ENCODE data around the gene LUC7L2. TPM values are rescaled to one million over a fixed set of nuclear protein-coding genes. Genes with fewer than 3 reads are reported as not detected.

LUC7L2 gene
- total and polyA plus RNA-seq, 10 of the 15 experiments (the other 5 are each of a cell fraction or from before 2014, with no cell fraction given), result 31.7 to 98.7 (median 68.6) TPM

DNA sequence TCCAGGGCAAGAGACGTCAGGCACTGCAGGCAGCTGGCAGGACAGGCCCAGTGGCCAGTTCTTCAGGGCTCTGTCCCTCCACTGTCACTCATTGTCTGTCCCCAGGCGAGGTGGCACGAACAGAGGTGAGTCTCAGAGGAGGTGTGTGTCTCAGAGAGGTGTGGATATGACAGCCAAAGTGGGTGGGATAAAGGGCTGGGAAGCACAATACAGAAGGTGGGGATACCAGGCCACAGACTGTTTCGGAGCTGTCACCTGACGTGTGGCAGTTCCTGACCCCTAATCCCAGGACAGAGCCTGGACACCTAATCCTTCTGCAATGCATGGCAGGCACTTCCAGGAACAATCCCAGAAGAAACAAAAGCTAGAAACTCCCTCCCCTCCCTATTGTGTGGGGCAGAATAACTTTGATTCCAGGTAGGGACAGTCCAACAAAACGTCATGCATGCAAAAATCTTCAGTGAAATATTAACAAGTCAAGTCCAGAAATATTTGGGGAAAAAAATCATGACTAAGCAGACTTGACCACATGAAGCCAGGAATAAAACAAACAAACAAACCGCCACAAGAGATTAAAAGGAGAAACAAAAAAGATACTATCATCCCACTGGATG lies 112.2 kb downstream of the LUC7L2 start:
- CTCF ChIA-PET, result no interaction called here
- 33% methylated on average over 7 of the region's 7 CpGs for WGBS (ENCODE audit: insufficient coverage, insufficient replicate concordance, low lambda C conversion rate, missing lambda C conversion rate)

More for the DNA sequence above, 112.2 kb downstream of the LUC7L2 start:
- no peaks in the 10 kb centered on the region for H3K36me3 ChIP-seq (ENCODE audit: control insufficient read depth in 2 of 2, insufficient read depth in 2 of 2, low read length in 1 of 2)
- no peak overlapping the region for H3K4me2 ChIP-seq (ENCODE audit: control insufficient read depth, insufficient read depth)
- H3K4me1 ChIP-seq (ENCODE audit: control insufficient read depth, insufficient read depth, low read length), result no peaks in the 10 kb centered on the region
- POLR2A ChIA-PET, result no interaction called here
- H3K4me3 ChIP-seq, result no peak overlapping the region
- H3K9ac ChIP-seq (ENCODE audit: control insufficient read depth, insufficient read depth, low read length), result no peak overlapping the region
- ATAC-seq, result no peak
- DNase-seq (ENCODE audit: low read depth, low spot score), result no peak
- no peak overlapping the region for H2AFZ ChIP-seq (ENCODE audit: control insufficient read depth, low read depth, low read length)
- no peaks in the 10 kb centered on the region for H4K20me1 ChIP-seq (ENCODE audit: control insufficient read depth, insufficient read depth)
- in situ Hi-C loops (cut with MboI) (no loop called here), intact Hi-C loops (cut with micrococcal nuclease; ENCODE audit: unreplicated experiment) (no loop called here)
- RAD21 ChIA-PET (ENCODE audit: unreplicated experiment), result interaction anchor here (0.5 kb wide), 1 partner anchor 84 kb away, joined by 3 read pairs; no protein-coding TSS in a partner anchor
- no peaks in the 10 kb centered on the region for H3K79me2 ChIP-seq (ENCODE audit: control insufficient read depth, insufficient read depth, low read length)
- no peaks in the 10 kb centered on the region; a peak in 1 of 4 replicates for H3K27me3 ChIP-seq (replicated peaks in 1 of 2; ENCODE audit: control insufficient read depth in 2 of 2, insufficient read depth in 2 of 2, low read length in 1 of 2)
- no peak for FAIRE-seq
- no peaks in the 10 kb centered on the region; the same call in 2 of the 3 replicates for H3K9me3 ChIP-seq (replicated peaks; ENCODE audit: control insufficient read depth, insufficient read depth, low read length)
- TF ChIP-seq CREM (IDR thresholded peaks at IDR 0.05; ENCODE audit: low read depth), result no peak
- TF ChIP-seq, protein P1, sequence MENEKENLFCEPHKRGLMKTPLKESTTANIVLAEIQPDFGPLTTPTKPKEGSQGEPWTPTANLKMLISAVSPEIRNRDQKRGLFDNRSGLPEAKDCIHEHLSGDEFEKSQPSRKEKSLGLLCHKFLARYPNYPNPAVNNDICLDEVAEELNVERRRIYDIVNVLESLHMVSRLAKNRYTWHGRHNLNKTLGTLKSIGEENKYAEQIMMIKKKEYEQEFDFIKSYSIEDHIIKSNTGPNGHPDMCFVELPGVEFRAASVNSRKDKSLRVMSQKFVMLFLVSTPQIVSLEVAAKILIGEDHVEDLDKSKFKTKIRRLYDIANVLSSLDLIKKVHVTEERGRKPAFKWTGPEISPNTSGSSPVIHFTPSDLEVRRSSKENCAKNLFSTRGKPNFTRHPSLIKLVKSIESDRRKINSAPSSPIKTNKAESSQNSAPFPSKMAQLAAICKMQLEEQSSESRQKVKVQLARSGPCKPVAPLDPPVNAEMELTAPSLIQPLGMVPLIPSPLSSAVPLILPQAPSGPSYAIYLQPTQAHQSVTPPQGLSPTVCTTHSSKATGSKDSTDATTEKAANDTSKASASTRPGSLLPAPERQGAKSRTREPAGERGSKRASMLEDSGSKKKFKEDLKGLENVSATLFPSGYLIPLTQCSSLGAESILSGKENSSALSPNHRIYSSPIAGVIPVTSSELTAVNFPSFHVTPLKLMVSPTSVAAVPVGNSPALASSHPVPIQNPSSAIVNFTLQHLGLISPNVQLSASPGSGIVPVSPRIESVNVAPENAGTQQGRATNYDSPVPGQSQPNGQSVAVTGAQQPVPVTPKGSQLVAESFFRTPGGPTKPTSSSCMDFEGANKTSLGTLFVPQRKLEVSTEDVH (IDR thresholded peaks at IDR 0.05; ENCODE audit: low read depth, partially characterized antibody), result no peak
- TF ChIP-seq, protein P2, sequence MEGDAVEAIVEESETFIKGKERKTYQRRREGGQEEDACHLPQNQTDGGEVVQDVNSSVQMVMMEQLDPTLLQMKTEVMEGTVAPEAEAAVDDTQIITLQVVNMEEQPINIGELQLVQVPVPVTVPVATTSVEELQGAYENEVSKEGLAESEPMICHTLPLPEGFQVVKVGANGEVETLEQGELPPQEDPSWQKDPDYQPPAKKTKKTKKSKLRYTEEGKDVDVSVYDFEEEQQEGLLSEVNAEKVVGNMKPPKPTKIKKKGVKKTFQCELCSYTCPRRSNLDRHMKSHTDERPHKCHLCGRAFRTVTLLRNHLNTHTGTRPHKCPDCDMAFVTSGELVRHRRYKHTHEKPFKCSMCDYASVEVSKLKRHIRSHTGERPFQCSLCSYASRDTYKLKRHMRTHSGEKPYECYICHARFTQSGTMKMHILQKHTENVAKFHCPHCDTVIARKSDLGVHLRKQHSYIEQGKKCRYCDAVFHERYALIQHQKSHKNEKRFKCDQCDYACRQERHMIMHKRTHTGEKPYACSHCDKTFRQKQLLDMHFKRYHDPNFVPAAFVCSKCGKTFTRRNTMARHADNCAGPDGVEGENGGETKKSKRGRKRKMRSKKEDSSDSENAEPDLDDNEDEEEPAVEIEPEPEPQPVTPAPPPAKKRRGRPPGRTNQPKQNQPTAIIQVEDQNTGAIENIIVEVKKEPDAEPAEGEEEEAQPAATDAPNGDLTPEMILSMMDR (IDR thresholded peaks at IDR 0.05 in 2 of 3, conservative IDR thresholded peaks at IDR 0.05 in 1 of 3; ENCODE audit: control insufficient read depth in 2 of 3, extremely low read depth in 1 of 3, insufficient read depth in 1 of 3, low read depth in 3 of 3, low read length in 3 of 3), result no peak
- TF ChIP-seq, protein P3, sequence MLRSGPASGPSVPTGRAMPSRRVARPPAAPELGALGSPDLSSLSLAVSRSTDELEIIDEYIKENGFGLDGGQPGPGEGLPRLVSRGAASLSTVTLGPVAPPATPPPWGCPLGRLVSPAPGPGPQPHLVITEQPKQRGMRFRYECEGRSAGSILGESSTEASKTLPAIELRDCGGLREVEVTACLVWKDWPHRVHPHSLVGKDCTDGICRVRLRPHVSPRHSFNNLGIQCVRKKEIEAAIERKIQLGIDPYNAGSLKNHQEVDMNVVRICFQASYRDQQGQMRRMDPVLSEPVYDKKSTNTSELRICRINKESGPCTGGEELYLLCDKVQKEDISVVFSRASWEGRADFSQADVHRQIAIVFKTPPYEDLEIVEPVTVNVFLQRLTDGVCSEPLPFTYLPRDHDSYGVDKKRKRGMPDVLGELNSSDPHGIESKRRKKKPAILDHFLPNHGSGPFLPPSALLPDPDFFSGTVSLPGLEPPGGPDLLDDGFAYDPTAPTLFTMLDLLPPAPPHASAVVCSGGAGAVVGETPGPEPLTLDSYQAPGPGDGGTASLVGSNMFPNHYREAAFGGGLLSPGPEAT (IDR thresholded peaks at IDR 0.05; ENCODE audit: low read depth), result no peak
- TF ChIP-seq TARDBP (IDR thresholded peaks at IDR 0.05; ENCODE audit: borderline replicate concordance), result no peak
- TF ChIP-seq CEBPB (IDR thresholded peaks at IDR 0.05; ENCODE audit: borderline replicate concordance in 1 of 2, low read depth in 2 of 2, low read length in 2 of 2), result no peak
- TF ChIP-seq RCOR1 (conservative IDR thresholded peaks at IDR 0.05; ENCODE audit: low read depth, low read length), result no peak
- TF ChIP-seq MYB (IDR thresholded peaks at IDR 0.05; ENCODE audit: borderline replicate concordance, low read depth, low read length), result no peak
- no TSS peak for BruUV-seq (replicated peaks)
- H3K27ac ChIP-seq (ENCODE audit: control insufficient read depth, insufficient read depth), result no peak overlapping the region
- SMC1A ChIA-PET (ENCODE audit: uncharacterized antibody, unreplicated experiment), result no interaction called here
